ENCODE data around the gene POLQ. TPM values are rescaled to one million over a fixed set of nuclear protein-coding genes. Genes with fewer than 3 reads are reported as not detected.

The POLQ gene
- total RNA-seq (2022; extraction: Qiagen RNA extraction), result 5.6 to 7.0 TPM (median 6.9 TPM) in 5 replicates

GRCh38 chr3:121545574-121546455 lies at the start of gene POLQ:
Gene POLQ, minus strand, starts transcription at chr3:121545988. Its CDS starts 111 bp downstream, at chr3:121545877.

GRCh38 chr3:121592856-121593702 lies 47.3 kb upstream of the POLQ start, which contains the start of gene FBXO40:
Gene FBXO40, plus strand, starts transcription at chr3:121593379. Its CDS starts 27,197 bp downstream, at chr3:121620576.

GRCh38 chr3:121567649-121568048 lies 21.9 kb upstream of the POLQ start, which contains the start of gene ARGFX:
Gene ARGFX, plus strand, starts transcription at chr3:121567949. Its CDS starts 2,765 bp downstream, at chr3:121570714.

Other genes starting within 250 kb of the POLQ start
- not detected in 5 replicates for gene ARGFX, start 22.0 kb upstream of the POLQ start, total RNA-seq (2022; extraction: Qiagen RNA extraction)
- not detected in 5 replicates for gene FBXO40, start 47.4 kb upstream of the POLQ start, total RNA-seq (2022; extraction: Qiagen RNA extraction)
- gene HCLS1, start 114.9 kb upstream of the POLQ start, total RNA-seq (2022; extraction: Qiagen RNA extraction), result 0.07 to 0.16 TPM (median 0.11 TPM) in 4 of 5 replicates, not detected in the other
- gene GOLGB1, start 203.8 kb upstream of the POLQ start, total RNA-seq (2022; extraction: Qiagen RNA extraction), result 13.6 to 19.9 TPM (median 15.5 TPM) in 5 replicates